Measurements from ENCODE around the gene P2RY6.

The P2RY6 gene, protein sequence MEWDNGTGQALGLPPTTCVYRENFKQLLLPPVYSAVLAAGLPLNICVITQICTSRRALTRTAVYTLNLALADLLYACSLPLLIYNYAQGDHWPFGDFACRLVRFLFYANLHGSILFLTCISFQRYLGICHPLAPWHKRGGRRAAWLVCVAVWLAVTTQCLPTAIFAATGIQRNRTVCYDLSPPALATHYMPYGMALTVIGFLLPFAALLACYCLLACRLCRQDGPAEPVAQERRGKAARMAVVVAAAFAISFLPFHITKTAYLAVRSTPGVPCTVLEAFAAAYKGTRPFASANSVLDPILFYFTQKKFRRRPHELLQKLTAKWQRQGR

DNA sequence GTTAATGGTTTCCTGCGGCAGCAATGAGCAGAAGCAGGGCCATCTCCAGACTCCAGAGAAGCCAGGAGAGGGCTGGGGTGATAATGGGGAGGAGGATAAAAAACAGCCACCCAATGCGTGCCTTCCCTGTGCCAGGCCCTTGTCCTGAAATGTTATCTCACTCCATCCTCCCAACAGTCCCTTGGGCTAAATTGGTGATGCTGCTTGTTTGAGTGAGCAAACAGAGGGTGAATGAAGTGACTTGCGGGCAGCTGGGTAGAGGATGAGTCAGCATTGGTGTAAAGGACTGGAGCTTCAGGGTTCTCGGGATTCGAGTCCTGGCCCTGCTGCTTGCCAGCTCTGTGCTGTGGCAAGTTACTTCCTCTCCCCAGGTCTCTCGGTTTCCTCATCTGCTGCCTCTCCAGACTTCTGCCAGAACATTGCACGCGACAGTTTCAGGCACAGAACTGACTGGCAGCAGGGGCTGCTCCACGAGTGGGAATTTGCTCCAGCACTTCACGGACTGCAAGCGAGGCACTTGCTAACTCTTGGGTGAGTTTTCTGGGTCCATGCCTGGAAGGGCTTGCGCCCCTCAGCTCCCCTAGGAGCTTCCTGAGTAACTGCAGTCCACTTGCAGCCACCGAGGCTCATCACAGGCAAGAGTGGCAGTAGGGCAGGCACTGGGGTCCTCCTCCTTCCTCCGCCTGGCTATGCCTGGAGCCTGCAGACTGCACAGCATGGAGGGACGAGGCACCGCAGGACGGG is at the start of gene P2RY6:
Gene P2RY6, plus strand, starts transcription at position 403 of the 744 bp plus-strand sequence. CDS start 24,181 bp downstream, outside the sequence.
- Histone ChIP-seq H3K9me3 (ENCODE audit: control insufficient read depth, low read depth, low read length) (no peaks in the 10 kb centered on the region), H3K27ac (ENCODE audit: low read length) (no peak within 1 kb of the TSS), H3K4me1 (ENCODE audit: control insufficient read depth, low read depth, low read length) (peaks cover 7% of the 10 kb centered on the region), H3K36me3 (ENCODE audit: control insufficient read depth, low read depth, low read length) (no peaks in the 10 kb centered on the region), H3K9ac (ENCODE audit: low read length) (no peak within 1 kb of the TSS), H3K4me3 (ENCODE audit: low read length) (no peak within 1 kb of the TSS), H3K27me3 (ENCODE audit: control insufficient read depth, insufficient read depth, low read length) (no peaks in the 10 kb centered on the region)

DNA sequence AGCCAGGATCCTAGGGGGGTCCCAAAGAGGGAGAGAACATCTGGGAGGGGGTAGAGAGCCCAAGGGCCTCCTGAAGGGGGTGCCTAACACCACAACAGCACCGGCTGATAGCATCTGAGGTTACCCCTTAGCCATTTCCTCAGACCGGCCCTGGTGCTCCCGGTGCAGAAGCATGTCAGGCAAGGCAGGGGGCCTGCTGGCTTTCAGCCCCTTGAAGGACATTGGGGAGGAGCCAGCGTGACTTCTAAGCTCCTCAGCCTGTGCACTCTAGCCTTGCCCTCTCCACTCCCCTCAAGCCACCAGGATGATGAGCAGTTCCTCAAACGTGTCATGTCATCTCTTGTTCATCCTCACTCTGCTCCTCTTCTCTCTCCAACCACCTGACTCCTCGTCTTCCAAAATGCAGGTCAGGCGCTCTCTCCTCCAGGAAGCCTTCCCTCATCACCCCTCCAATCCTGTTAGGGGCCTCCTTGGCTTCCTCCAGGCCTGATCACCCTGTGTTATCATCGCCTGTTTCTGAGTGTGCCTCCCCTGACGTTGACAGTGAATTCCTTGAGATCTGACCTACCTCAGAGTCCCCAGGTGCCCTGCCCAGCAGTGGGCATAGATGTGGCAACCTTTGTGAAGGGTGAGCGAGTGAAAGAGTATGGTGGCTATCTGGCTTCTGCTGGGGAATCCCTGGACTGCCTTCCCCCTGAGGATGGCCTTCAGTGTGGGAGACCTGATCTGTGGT is 48.0 kb upstream of the P2RY6 start:
- H3K4me1 ChIP-seq (ENCODE audit: control insufficient read depth, low read depth, low read length), result peaks cover 9% of the 10 kb centered on the region
- H3K9me3 ChIP-seq (ENCODE audit: control insufficient read depth, low read depth, low read length), result no peaks in the 10 kb centered on the region
- no peak overlapping the region for H3K9ac ChIP-seq (ENCODE audit: low read length)
- no peaks in the 10 kb centered on the region for H3K36me3 ChIP-seq (ENCODE audit: control insufficient read depth, low read depth, low read length)
- no peak overlapping the region for H3K27ac ChIP-seq (ENCODE audit: low read length)
- H3K27me3 ChIP-seq (ENCODE audit: control insufficient read depth, insufficient read depth, low read length), result peaks cover 10% of the 10 kb centered on the region
- no peak overlapping the region for H3K4me3 ChIP-seq (ENCODE audit: low read length)

DNA sequence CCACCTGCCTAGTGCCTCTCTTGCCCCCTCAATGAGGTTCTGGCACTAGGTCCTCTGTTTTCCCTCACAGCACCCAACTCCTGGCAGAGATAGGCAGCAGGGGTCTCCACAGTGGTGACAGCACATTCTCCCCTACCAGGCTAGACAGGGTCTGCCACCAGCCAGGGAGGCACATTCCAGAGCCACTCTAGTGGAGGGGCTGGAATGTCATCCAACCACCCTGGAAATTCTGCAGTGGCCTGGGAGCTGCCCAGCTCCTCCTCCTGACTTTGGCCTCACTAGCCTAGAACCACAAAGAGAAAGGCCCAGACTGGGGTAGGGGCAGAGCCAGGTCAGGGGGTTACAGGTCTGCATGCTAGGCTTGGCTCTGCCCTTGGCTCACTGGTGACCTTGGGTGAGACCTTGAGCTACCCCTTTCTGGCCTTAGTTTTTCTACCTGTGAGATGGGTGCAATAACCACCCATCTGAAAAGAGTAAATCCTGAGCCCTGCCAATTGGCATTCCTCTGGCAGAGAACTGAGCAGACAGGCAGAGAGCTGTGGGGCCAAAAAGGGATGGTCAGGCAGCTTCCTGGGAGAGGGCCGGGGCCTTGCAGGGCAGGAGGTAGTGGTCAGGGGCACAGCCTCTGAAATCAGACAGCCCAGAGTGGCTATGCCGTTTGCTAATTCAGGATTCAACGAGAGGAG is 47.0 kb upstream of the P2RY6 start:
- Histone ChIP-seq H3K27me3 (ENCODE audit: control insufficient read depth, insufficient read depth, low read length) (peaks cover under 1% of the 10 kb centered on the region), H3K4me1 (ENCODE audit: control insufficient read depth, low read depth, low read length) (peaks cover 9% of the 10 kb centered on the region), H3K9me3 (ENCODE audit: control insufficient read depth, low read depth, low read length) (no peaks in the 10 kb centered on the region), H3K4me3 (ENCODE audit: low read length) (no peak overlapping the region), H3K27ac (ENCODE audit: low read length) (no peak overlapping the region), H3K9ac (ENCODE audit: low read length) (no peak overlapping the region), H3K36me3 (ENCODE audit: control insufficient read depth, low read depth, low read length) (no peaks in the 10 kb centered on the region)

DNA sequence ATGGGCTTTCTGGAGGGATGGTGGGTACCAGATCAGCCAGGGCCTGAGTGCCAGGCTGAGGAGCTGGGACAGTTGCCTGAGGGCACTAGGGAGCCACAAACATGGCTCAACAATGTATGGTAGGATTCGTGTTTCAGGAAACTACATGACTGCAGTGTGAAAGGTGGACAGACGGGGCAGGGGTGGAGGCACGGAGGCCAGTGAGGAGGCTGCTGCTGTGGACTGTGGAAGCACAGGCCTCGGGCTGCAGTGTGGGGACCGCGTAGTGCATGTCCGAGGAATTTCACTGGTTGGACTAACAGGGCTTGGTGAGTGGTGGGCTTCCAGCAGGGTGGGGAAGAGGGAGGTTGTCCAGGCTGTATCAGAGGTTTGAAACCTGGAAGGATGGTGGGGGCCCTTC is 46.3 kb upstream of the P2RY6 start:
- Histone ChIP-seq H3K27me3 (ENCODE audit: control insufficient read depth, insufficient read depth, low read length) (no peaks in the 10 kb centered on the region), H3K36me3 (ENCODE audit: control insufficient read depth, low read depth, low read length) (no peaks in the 10 kb centered on the region), H3K4me3 (ENCODE audit: low read length) (no peak overlapping the region), H3K4me1 (ENCODE audit: control insufficient read depth, low read depth, low read length) (peaks cover 9% of the 10 kb centered on the region), H3K9me3 (ENCODE audit: control insufficient read depth, low read depth, low read length) (no peaks in the 10 kb centered on the region), H3K9ac (ENCODE audit: low read length) (no peak overlapping the region), H3K27ac (ENCODE audit: low read length) (no peak overlapping the region)

DNA sequence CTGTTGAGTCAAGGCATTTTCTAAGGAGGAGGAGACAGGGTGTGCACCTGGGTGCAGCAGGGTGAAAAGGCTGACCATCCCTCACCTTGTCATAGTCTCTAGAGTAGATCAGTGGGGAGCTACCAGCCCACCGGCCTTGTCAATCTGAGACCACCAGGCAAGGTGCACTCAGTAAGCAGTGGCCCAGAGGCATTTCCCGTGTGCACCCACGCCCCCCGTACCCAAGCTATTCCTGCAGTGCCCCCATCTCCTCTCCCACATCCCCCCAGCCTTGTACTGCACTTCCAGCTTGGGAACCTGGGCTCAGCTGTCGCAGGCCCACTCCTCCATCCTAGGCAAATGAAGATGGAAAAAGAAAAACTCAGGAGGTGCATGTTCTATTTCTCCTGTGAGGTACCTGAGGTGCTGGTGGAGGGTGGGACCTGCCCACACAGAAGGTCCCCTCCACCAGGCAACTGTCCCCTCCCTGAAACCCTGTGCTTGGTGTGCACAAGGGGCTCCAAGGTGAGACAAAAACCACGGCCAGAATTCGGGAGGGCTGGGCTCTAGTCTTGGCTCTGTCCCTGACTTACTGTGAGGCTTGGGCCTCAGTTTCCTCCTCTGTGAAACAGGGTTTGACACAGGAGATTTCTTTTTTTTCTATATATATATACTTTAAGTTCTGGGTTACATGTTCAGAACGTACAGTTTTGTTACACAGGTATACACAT is 45.7 kb upstream of the P2RY6 start:
- no peaks in the 10 kb centered on the region for H3K9me3 ChIP-seq (ENCODE audit: control insufficient read depth, low read depth, low read length)

DNA sequence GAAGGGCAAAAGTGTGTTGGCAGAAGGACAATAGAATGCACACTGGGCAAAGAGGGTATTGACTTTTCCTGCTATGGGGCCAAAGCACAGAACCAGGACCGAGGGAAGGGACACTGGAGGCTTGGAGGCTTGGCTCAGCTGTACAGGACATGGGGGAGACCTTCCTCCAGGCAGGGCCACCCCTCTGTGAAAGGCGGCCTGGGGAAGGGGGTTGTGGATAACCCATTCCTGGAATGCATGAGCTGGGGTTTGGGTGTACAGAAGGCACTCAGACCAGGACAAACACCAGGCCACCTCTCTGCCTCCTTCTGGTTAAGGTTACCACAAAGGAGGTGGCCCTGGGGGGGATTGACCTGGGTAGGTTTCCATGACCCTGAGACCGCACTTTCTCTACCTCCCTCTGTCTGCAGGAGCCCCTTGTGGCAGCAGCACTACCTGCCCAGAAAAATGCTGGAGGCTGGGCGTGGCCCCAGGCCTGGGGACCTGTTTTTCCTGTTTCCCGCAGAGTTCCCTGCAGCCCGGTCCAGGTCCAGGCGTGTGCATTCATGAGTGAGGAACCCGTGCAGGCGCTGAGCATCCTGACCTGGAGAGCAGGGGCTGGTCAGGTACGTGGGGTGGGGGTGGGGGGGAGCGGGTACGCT is 44.4 kb upstream of the P2RY6 start:
- Histone ChIP-seq H3K36me3 (ENCODE audit: control insufficient read depth, low read depth, low read length) (no peaks in the 10 kb centered on the region), H3K27ac (ENCODE audit: low read length) (no peak overlapping the region), H3K9me3 (ENCODE audit: control insufficient read depth, low read depth, low read length) (no peaks in the 10 kb centered on the region), H3K4me1 (ENCODE audit: control insufficient read depth, low read depth, low read length) (peaks cover 9% of the 10 kb centered on the region), H3K27me3 (ENCODE audit: control insufficient read depth, insufficient read depth, low read length) (no peaks in the 10 kb centered on the region), H3K9ac (ENCODE audit: low read length) (no peak overlapping the region), H3K4me3 (ENCODE audit: low read length) (no peak overlapping the region)

More for the DNA sequence above, 45.7 kb upstream of the P2RY6 start:
- no peaks in the 10 kb centered on the region for H3K27me3 ChIP-seq (ENCODE audit: control insufficient read depth, insufficient read depth, low read length)
- H3K4me1 ChIP-seq (ENCODE audit: control insufficient read depth, low read depth, low read length), result peaks cover 9% of the 10 kb centered on the region
- no peaks in the 10 kb centered on the region for H3K36me3 ChIP-seq (ENCODE audit: control insufficient read depth, low read depth, low read length)
- no peak overlapping the region for H3K27ac ChIP-seq (ENCODE audit: low read length)
- H3K9ac ChIP-seq (ENCODE audit: low read length), result no peak overlapping the region
- no peak overlapping the region for H3K4me3 ChIP-seq (ENCODE audit: low read length)

DNA sequence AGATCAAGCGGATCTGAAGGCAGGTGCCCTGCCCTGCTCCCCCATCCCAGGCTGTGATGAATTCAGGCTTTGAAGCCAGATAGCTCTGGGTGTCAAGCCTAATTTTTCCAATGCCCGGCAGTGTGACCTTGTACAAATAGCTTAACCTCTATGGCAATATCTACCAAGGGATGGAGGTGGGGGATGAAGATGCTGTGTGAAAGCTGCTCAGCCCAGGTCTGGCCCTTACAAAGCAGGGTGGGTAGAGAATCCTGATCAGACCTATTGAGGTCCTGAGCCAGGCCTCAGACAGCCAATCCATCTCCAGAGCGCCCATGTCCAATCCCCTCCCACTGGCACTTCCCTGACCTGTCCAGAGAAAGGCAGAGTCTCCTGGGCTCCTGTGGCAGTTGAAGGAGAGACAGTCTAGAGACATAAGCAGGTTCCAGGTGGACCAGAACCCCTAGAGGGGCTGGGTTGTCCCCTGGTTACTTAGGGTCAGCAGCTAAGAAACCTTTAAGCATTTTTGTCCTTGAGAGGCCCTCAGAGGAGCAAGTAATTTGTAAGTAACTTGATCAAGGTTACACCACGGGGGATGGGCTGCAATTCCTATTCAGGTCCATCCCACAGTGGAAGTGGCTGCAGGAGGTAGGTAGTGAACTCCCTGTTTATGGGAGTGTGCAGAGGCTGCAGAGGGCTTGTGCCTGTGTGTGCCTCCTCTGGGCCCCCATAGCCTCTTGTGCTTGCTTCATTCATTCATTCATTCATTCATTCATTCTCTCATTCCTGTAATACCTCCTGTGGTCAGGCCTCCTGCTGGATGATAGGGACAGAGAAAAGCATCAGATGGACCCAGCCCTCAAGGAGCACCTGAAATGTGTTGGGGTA is 43.6 kb upstream of the P2RY6 start:
- Histone ChIP-seq H3K36me3 (ENCODE audit: control insufficient read depth, low read depth, low read length) (no peaks in the 10 kb centered on the region), H3K4me3 (ENCODE audit: low read length) (no peak overlapping the region), H3K9ac (ENCODE audit: low read length) (no peak overlapping the region), H3K27ac (ENCODE audit: low read length) (no peak overlapping the region), H3K9me3 (ENCODE audit: control insufficient read depth, low read depth, low read length) (no peaks in the 10 kb centered on the region), H3K4me1 (ENCODE audit: control insufficient read depth, low read depth, low read length) (peaks cover 9% of the 10 kb centered on the region), H3K27me3 (ENCODE audit: control insufficient read depth, insufficient read depth, low read length) (no peaks in the 10 kb centered on the region)

DNA sequence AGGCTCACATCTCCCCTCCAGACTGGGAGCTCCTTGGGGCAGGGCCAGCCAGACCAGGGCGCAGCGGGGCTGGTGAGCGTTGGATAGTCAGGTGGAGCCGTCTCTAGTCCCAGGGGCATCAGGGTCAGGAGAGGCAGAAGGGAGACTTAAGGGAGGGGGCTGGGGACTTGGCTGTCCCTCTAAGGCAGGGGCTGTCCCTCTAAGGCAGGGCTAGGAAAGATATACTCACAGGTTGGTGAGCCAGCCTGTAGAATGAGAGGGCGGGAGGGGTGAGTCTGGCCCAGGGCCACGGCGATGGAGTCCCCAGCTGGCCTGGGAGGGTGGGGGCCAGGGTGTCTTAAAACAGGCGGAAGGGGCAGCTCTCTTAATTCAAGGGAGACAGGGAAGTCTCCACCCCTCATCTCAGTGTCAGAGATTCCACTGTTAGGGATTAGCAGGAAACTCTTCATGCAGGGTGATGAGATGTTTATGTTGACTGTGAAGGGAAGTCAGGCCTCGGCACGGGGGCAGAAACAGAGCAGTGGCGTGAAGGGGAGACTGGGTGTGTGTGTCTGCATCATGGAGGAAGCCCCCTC is 42.7 kb upstream of the P2RY6 start:
- Histone ChIP-seq H3K4me3 (ENCODE audit: low read length) (no peak overlapping the region), H3K9me3 (ENCODE audit: control insufficient read depth, low read depth, low read length) (no peaks in the 10 kb centered on the region), H3K27me3 (ENCODE audit: control insufficient read depth, insufficient read depth, low read length) (no peaks in the 10 kb centered on the region), H3K4me1 (ENCODE audit: control insufficient read depth, low read depth, low read length) (peaks cover 9% of the 10 kb centered on the region), H3K9ac (ENCODE audit: low read length) (no peak overlapping the region), H3K36me3 (ENCODE audit: control insufficient read depth, low read depth, low read length) (no peaks in the 10 kb centered on the region), H3K27ac (ENCODE audit: low read length) (no peak overlapping the region)

DNA sequence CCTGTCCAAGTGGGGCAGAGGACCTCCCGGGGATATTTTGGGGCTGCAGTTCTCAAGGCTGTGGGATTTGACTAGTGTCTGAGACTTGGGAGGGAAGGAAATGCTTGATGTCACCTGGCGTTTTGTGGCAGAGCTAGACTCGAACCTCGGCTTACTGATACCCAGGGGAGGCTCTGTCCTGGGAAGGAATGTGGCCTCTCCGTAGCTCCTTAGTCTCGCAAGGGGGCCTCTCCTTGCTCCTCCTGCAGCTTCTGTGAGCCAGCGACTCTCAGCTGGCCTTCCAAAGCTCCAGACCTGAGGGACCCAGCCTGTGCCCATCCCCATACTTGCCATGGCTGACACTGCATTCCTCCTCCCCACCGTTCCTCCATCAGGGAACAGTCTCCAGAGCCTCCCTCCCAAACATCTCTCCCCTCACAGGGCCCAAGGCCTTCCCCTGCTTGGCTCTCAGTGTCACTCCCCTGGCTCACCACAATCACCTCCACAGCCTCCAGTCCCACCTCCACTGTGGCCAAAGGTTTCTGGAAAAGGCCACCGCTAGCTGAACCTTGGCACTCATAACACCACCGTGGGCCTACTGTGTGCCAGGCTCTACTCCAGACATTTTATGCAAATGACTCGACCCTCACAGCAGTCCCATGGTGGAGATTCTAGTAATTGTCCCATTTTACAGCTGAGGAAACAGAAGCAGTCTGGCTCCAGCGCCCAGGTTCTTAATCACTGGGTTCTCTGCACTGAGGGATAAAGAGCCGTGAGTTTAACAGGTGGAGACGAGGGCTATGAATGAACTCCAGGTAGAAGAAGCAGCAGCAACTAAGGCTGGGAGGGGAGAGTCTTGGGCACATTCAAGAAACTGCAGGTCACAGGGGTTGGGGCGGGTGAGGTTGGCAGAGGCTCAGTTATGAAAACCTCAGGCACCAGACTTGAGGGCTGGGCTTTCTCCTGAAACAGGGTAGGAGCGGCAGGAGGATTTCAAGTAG is 42.0 kb upstream of the P2RY6 start:
- H3K9me3 ChIP-seq (ENCODE audit: control insufficient read depth, low read depth, low read length), result no peaks in the 10 kb centered on the region
- H3K9ac ChIP-seq (ENCODE audit: low read length), result no peak overlapping the region
- H3K4me3 ChIP-seq (ENCODE audit: low read length), result no peak overlapping the region
- peaks cover 9% of the 10 kb centered on the region for H3K4me1 ChIP-seq (ENCODE audit: control insufficient read depth, low read depth, low read length)
- no peak overlapping the region for H3K27ac ChIP-seq (ENCODE audit: low read length)
- H3K36me3 ChIP-seq (ENCODE audit: control insufficient read depth, low read depth, low read length), result no peaks in the 10 kb centered on the region
- no peaks in the 10 kb centered on the region for H3K27me3 ChIP-seq (ENCODE audit: control insufficient read depth, insufficient read depth, low read length)
